NCI-H446 (cell line): Measurements from ENCODE around the gene C12orf75.
A peak's percentile ranks its signal among the peaks of the same experiment; 100 is the strongest.
"Not testable (repeated sequence)": the region's sequence is repeated elsewhere in the genome, so short reads cannot be mapped to it uniquely, and the experiment has no call there.

ENCODE experiments used
- DNase-seq, 2 experiments: peaks; one replicate each; lab custom pipeline; 2025; lab: John Stamatoyannopoulos, UW

The C12orf75 gene

GRCh38 chr12:105330283-105330930 is at the start of gene C12orf75:
Gene C12orf75, plus strand, starts transcription at chr12:105330691. Its CDS starts 201 bp downstream, at chr12:105330892.
- peak; percentile 69 to 87 for DNase-seq

- DNase-seq = no peak
Measured at GRCh38 chr12:105280966-105281693, 49.4 kb upstream of the C12orf75 start.

GRCh38 chr12:105281694-105282049 is 48.8 kb upstream of the C12orf75 start:
- DNase-seq = no peak

DNA sequence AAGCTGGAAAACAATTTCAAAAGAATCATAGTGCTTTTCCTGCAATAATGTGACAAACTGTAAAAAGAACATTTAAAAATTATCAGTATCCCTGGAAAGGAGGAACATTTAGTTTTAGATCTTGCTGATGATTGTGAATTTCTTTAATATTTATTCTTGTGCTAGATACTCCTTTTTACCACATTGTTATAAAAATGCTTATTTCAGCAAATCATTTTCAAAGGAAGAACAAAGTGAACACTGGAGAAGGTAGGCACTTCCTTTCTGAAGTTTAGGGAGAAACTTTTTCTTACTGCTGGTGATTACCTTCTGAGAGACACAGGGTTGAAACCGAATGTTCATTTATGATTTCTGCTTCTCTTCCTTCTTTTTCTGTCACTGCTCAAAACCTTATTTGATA is 45.1 kb upstream of the C12orf75 start:
- DNase-seq = no peak

DNA sequence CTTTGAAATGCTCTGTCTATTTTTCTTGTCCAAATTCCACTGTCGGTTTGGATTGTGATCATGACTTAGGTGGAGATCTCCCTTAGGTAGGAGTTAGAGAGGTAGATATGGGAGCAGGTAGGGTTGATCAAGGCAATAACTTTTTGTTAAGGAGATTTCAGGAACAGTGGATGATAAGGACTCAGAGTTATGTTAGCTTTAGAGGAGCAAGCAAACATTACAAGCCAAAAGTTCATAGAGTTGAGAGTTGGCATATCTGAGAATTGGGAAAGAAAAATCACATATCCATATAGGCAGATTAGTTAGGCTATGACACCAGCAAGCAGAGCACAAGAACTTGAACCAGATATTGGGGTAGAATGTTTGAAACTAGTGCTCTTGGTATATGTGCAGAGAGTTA is 43.1 kb upstream of the C12orf75 start:
- no peak for DNase-seq

- DNase-seq = no peak
Measured at GRCh38 chr12:105288311-105288996, 42.0 kb upstream of the C12orf75 start.

GRCh38 chr12:105289114-105289904 is 41.2 kb upstream of the C12orf75 start:
- DNase-seq = no peak

GRCh38 chr12:105291531-105291930 is 39.0 kb upstream of the C12orf75 start:
- no peak for DNase-seq

GRCh38 chr12:105292705-105293104 is 37.8 kb upstream of the C12orf75 start:
- DNase-seq = no peak

GRCh38 chr12:105293187-105293586 is 37.3 kb upstream of the C12orf75 start:
- DNase-seq = no peak

- no peak for DNase-seq
Measured at GRCh38 chr12:105294161-105294560, 36.3 kb upstream of the C12orf75 start.

DNA sequence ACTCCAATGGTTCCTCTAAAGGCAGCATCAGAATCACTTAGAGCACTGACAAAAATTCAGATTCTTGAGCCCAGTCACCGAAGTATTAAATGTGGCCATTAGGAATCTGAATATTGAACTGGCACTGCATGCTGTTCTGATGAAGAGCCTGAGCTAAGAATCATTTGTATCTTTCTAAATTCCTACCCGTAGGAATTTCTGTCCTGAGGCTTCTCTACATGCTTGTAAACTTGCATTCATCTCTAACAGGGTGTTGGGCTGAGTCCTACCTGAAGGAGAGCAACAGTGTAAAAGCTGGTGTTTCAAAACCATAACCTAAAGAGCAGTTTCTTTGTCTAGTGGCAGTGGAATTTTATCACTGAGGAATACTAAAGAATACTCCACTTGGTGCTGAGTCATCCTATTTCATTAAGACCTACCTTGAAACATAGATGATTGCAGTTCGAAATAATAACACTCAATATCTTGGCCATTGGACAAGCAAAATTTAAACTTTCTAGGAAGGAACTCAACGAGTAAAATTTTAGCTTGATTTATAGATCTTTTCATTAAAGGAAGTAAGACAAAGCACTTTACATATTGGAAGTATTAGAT is 35.5 kb upstream of the C12orf75 start:
- no peak for DNase-seq

- no peak for DNase-seq
Measured at GRCh38 chr12:105296116-105297089, 34.1 kb upstream of the C12orf75 start.

GRCh38 chr12:105300883-105301282 is 29.6 kb upstream of the C12orf75 start:
- DNase-seq = no peak

GRCh38 chr12:105301696-105302095 is 28.8 kb upstream of the C12orf75 start:
- DNase-seq = no peak

DNA sequence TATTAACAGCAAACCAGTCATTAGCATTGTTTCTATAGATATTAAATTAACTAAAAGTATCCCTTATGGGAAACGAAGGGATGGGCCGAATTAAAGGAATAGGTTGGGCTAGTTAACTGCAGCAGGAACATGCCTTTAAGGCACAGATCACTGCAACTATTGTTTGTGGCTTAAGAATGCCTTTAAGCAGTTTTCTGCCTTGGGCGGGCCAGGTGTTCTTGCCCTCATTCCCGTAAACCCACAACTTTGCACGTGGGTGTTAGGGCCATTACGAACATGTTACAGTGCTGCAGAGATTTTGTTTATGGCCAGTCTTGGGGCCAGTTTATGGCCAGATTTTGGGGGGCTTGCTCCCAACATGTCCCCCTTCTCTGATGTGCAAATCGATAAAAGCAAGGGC is 27.5 kb upstream of the C12orf75 start:
- DNase-seq = not testable (repeated sequence)

GRCh38 chr12:105304626-105305025 is 25.9 kb upstream of the C12orf75 start:
- not testable (repeated sequence) for DNase-seq

- not testable (repeated sequence) for DNase-seq
Measured at GRCh38 chr12:105307601-105308314, 22.7 kb upstream of the C12orf75 start.

DNA sequence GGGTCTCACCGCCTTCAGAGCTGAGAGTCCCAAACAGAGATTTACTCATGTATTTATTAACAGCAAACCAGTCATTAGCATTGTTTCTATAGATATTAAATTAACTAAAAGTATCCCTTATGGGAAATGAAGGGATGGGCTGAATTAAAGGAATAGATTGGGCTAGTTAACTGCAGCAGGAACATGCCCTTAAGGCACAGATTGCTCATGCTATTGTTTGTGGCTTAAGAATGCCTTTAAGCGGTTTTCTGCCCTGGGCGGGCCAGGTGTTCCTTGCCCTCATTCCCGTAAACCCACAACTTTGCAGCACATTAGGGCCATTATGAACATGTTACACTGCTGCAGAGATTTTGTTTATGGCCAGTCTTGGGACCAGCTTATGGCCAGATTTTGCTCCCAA is 21.7 kb upstream of the C12orf75 start:
- not testable (repeated sequence) for DNase-seq

- not testable (repeated sequence) for DNase-seq
Measured at GRCh38 chr12:105309384-105309783, 21.1 kb upstream of the C12orf75 start.
